Hepatocyte (in vitro differentiated cells): ENCODE data around the gene IL31RA. TPM values are rescaled to one million over a fixed set of nuclear protein-coding genes. Genes with fewer than 3 reads are reported as not detected.
A peak's percentile ranks its signal among the peaks of the same experiment; 100 is the strongest.

Experiments
- DNase-seq: peaks from one replicate; pipeline ENCODE4 v3.0.0-alpha.2; 2016; ENCODE audit warnings: low spot score
- H2AFZ ChIP-seq: fragments of 200-600 bp; sonication (generic); 2 replicates; pipeline ENCODE4 v1.6.0; 2016; ENCODE audit warnings: antibody characterized with exemption, mild to moderate bottlenecking
- H3K27ac ChIP-seq: fragments of 200-600 bp; sonication (generic); 2 replicates; pipeline ENCODE4 v1.5.1; 2016; ENCODE audit warnings: mild to moderate bottlenecking
- H3K27me3 ChIP-seq: fragments of 200-600 bp; sonication (generic); 2 replicates; pipeline ENCODE4 v1.6.1; 2016
- H3K36me3 ChIP-seq: fragments of 200-600 bp; sonication (generic); replicated peaks from 2 replicates; pipeline ENCODE4 v1.5.1; 2016; ENCODE audit warnings: low read depth; ENCODE audit not compliant: insufficient read depth
- H3K4me1 ChIP-seq: fragments of 200-600 bp; sonication (generic); 2 replicates; pipeline ENCODE4 v1.5.1; 2016; ENCODE audit warnings: mild to moderate bottlenecking, moderate library complexity; ENCODE audit not compliant: insufficient read depth
- H3K4me2 ChIP-seq: fragments of 200-600 bp; sonication (generic); 2 replicates; pipeline ENCODE4 v1.6.0; 2016
- H3K4me3 ChIP-seq: fragments of 200-600 bp; sonication (generic); 2 replicates; pipeline ENCODE4 v1.5.1; 2016; ENCODE audit warnings: mild to moderate bottlenecking
- H3K79me2 ChIP-seq: fragments of 200-600 bp; sonication (generic); 2 replicates; pipeline ENCODE4 v1.6.0; 2017; ENCODE audit warnings: mild to moderate bottlenecking
- H3K9me2 ChIP-seq: fragments of 200-600 bp; sonication (generic); replicated peaks from 2 replicates; pipeline ENCODE4 v1.6.0; 2017; ENCODE audit warnings: mild to moderate bottlenecking; ENCODE audit not compliant: insufficient read depth
- H3K9me3 ChIP-seq: fragments of 200-600 bp; sonication (generic); 2 replicates; pipeline ENCODE4 v1.5.1; 2016; ENCODE audit warnings: low read depth, mild to moderate bottlenecking
- H4K20me1 ChIP-seq: fragments of 200-600 bp; sonication (generic); 2 replicates; pipeline ENCODE4 v1.6.0; 2016; ENCODE audit warnings: mild to moderate bottlenecking; ENCODE audit not compliant: insufficient read depth, poor library complexity, severe bottlenecking
- EZH2 ChIP-seq: fragments of 200-600 bp; sonication (generic); IDR thresholded peaks from 2 replicates; pipeline ENCODE4 v1.6.1; 2016; ENCODE audit warnings: antibody characterized with exemption, mild to moderate bottlenecking, borderline replicate concordance
- EZH2phosphoT487 ChIP-seq: fragments of 200-600 bp; sonication (generic); IDR thresholded peaks from one replicate; pipeline ENCODE4 v1.6.1; 2018; ENCODE audit warnings: antibody characterized with exemption, mild to moderate bottlenecking, low read depth, moderate library complexity; ENCODE audit not compliant: unreplicated experiment, severe bottlenecking
- WGBS: methylation state at CpG from one replicate; pipeline ENCODE4 v1.1.6; 2016; ENCODE audit warnings: low lambda C conversion rate; ENCODE audit errors: missing lambda C conversion rate; 5-methylcytosine and 5-hydroxymethylcytosine counted together
- polyA plus RNA-seq: library from polyadenylated mRNA; unstranded; fragments of >200 nt; fragmentation: Nextera tagmentation; extraction: Ambion mirVana; gene quantifications from 2 replicates; pipeline ENCODE4 v1.2.1, GENCODE V29; 2016
- total RNA-seq: library from RNA; depleted of rRNA; stranded (reverse); fragments of >200 nt; gene quantifications from 2 replicates; pipeline ENCODE4 v1.2.3, GENCODE V29; 2014
- TF ChIP-seq, protein P1 (sequence below): fragments of 200-600 bp; sonication (generic); IDR thresholded peaks from 2 replicates; pipeline ENCODE4 v1.5.1; 2016; ENCODE audit warnings: antibody characterized with exemption, mild to moderate bottlenecking; ENCODE audit not compliant: poor library complexity

IL31RA gene
- total and polyA plus RNA-seq, 2 experiments from 2014 or later: 0.53 to 0.93 TPM

- no peaks in the 10 kb centered on the region for H4K20me1 ChIP-seq
- no peaks in the 10 kb centered on the region for H3K27me3 ChIP-seq
- TF ChIP-seq, protein P1, sequence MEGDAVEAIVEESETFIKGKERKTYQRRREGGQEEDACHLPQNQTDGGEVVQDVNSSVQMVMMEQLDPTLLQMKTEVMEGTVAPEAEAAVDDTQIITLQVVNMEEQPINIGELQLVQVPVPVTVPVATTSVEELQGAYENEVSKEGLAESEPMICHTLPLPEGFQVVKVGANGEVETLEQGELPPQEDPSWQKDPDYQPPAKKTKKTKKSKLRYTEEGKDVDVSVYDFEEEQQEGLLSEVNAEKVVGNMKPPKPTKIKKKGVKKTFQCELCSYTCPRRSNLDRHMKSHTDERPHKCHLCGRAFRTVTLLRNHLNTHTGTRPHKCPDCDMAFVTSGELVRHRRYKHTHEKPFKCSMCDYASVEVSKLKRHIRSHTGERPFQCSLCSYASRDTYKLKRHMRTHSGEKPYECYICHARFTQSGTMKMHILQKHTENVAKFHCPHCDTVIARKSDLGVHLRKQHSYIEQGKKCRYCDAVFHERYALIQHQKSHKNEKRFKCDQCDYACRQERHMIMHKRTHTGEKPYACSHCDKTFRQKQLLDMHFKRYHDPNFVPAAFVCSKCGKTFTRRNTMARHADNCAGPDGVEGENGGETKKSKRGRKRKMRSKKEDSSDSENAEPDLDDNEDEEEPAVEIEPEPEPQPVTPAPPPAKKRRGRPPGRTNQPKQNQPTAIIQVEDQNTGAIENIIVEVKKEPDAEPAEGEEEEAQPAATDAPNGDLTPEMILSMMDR: no peak
- TF ChIP-seq EZH2phosphoT487 (no peak), EZH2 (no peak)
- peak overlapping the region; percentile 33 for H3K4me2 ChIP-seq
- WGBS: 77% methylated on average over 17 of the region's 17 CpGs
- H3K4me1 ChIP-seq: no peaks in the 10 kb centered on the region
- no peaks in the 10 kb centered on the region for H3K9me2 ChIP-seq
- no peaks in the 10 kb centered on the region for H3K79me2 ChIP-seq
- no peak overlapping the region for H2AFZ ChIP-seq
- H3K4me3 ChIP-seq: no peak overlapping the region
- H3K27ac ChIP-seq: no peak overlapping the region
- DNase-seq: no peak
- H3K9me3 ChIP-seq: no peaks in the 10 kb centered on the region
- no peaks in the 10 kb centered on the region for H3K36me3 ChIP-seq
Observed at GRCh38 chr5:55923177-55923771, 72.1 kb downstream of the IL31RA start.

GRCh38 chr5:55923865-55924500, 72.8 kb downstream of the IL31RA start:
- H3K4me2 ChIP-seq: no peak overlapping the region
- no peak for TF ChIP-seq EZH2phosphoT487
- no peak for TF ChIP-seq EZH2
- TF ChIP-seq, protein P1: no peak

GRCh38 chr5:55924744-55925143, 73.6 kb downstream of the IL31RA start:
- no peak for DNase-seq
- Histone ChIP-seq H3K79me2 (no peaks in the 10 kb centered on the region), H3K4me1 (no peaks in the 10 kb centered on the region), H4K20me1 (no peaks in the 10 kb centered on the region), H3K9me3 (no peaks in the 10 kb centered on the region), H2AFZ (no peak overlapping the region), H3K27ac (no peak overlapping the region), H3K4me3 (no peak overlapping the region), H3K36me3 (no peaks in the 10 kb centered on the region), H3K27me3 (no peaks in the 10 kb centered on the region), H3K9me2 (no peaks in the 10 kb centered on the region), H3K4me2 (no peak overlapping the region)
- WGBS: 96% methylated on average over 11 of the region's 11 CpGs
- TF ChIP-seq, protein P1: no peak
- no peak for TF ChIP-seq EZH2
- no peak for TF ChIP-seq EZH2phosphoT487

More at GRCh38 chr5:55923865-55924500, 72.8 kb downstream of the IL31RA start:
- no peaks in the 10 kb centered on the region for H4K20me1 ChIP-seq
- H3K4me1 ChIP-seq: no peaks in the 10 kb centered on the region
- no peaks in the 10 kb centered on the region for H3K79me2 ChIP-seq
- H3K9me3 ChIP-seq: no peaks in the 10 kb centered on the region
- DNase-seq: no peak
- no peaks in the 10 kb centered on the region for H3K27me3 ChIP-seq
- H3K9me2 ChIP-seq: no peaks in the 10 kb centered on the region
- H3K4me3 ChIP-seq: no peak overlapping the region
- no peaks in the 10 kb centered on the region for H3K36me3 ChIP-seq
- WGBS: 96% methylated on average over 9 of the region's 9 CpGs
- H3K27ac ChIP-seq: no peak overlapping the region
- H2AFZ ChIP-seq: no peak overlapping the region
